ENCODE measurements around the gene MAPK8IP1. TPM values are rescaled to one million over a fixed set of nuclear protein-coding genes. Genes with fewer than 3 reads are reported as not detected.

Gene MAPK8IP1
- total RNA-seq, 1 experiment from 2014 or later = 12.7 TPM

- Histone ChIP-seq H3K4me3 (ENCODE audit: low read depth in 2 of 2, low read length in 2 of 2) (no peak overlapping the region), H3K27me3 (ENCODE audit: control insufficient read depth, insufficient read depth, low read length) (no peaks in the 10 kb centered on the region), H3K36me3 (ENCODE audit: control insufficient read depth, insufficient read depth, low read length) (peaks cover 4% of the 10 kb centered on the region; the same call in 1 of the 2 replicates), H3K4me1 (ENCODE audit: control insufficient read depth, insufficient read depth, low read length) (peaks cover 6% of the 10 kb centered on the region; the same call in 1 of the 2 replicates), H3K27ac (ENCODE audit: low read length) (no peak overlapping the region), H3K9me3 (ENCODE audit: control insufficient read depth, insufficient read depth, low read depth, low read length) (no peaks in the 10 kb centered on the region)
- intact Hi-C loops (cut with micrococcal nuclease; ENCODE audit: unreplicated experiment) (no loop called here), in situ Hi-C loops (cut with HindIII; ENCODE audit: low pct_unique_long_range_greater_than_20kb, low sequenced_read_pairs) (no loop called here)
- TF ChIP-seq CTCF (IDR thresholded peaks at IDR 0.05) = no peak
- no peak for TF ChIP-seq TCF7L2 (IDR thresholded peaks at IDR 0.05; ENCODE audit: low read depth, low read length)
- no peak for TF ChIP-seq SIN3A (IDR thresholded peaks at IDR 0.05; ENCODE audit: borderline replicate concordance, insufficient read depth, low read depth, low read length)
- ATAC-seq (no peak), DNase-seq (ENCODE audit: low read depth, low spot score) (no peak)
- ChIA-PET CTCF (no interaction called here), POLR2A (no interaction called here)
- no TSS peak for BruUV-seq (replicated peaks)
Measured at GRCh38 chr11:45853332-45854219, 31.9 kb upstream of the MAPK8IP1 start.

GRCh38 chr11:45855308-45855707 is 30.1 kb upstream of the MAPK8IP1 start:
- no TSS peak for BruUV-seq (replicated peaks)
- in situ Hi-C loops (cut with HindIII; ENCODE audit: low pct_unique_long_range_greater_than_20kb, low sequenced_read_pairs) = no loop called here
- no peaks in the 10 kb centered on the region for H3K9me3 ChIP-seq (ENCODE audit: control insufficient read depth, insufficient read depth, low read depth, low read length)
- H3K27ac ChIP-seq (ENCODE audit: low read length) = no peak overlapping the region
- intact Hi-C loops (cut with micrococcal nuclease; ENCODE audit: unreplicated experiment) = no loop called here
- ATAC-seq (no peak), DNase-seq (ENCODE audit: low read depth, low spot score) (no peak)
- CTCF ChIA-PET = interaction anchor here (0.7 kb wide), 1 partner anchor 151 kb away, joined by 3 read pairs; no protein-coding TSS in a partner anchor
- no peak for TF ChIP-seq CTCF (IDR thresholded peaks at IDR 0.05)
- no peak for TF ChIP-seq POLR2AphosphoS5 (IDR thresholded peaks at IDR 0.05; ENCODE audit: low read depth, low read length)
- no peak for TF ChIP-seq TCF7L2 (IDR thresholded peaks at IDR 0.05; ENCODE audit: low read depth, low read length)
- TF ChIP-seq REST (IDR thresholded peaks at IDR 0.05; ENCODE audit: insufficient read depth in 1 of 2, low read depth in 2 of 2, low read length in 1 of 2) = no peak
- TF ChIP-seq SIN3A (IDR thresholded peaks at IDR 0.05; ENCODE audit: borderline replicate concordance, insufficient read depth, low read depth, low read length) = no peak
- POLR2A ChIA-PET = no interaction called here
- peaks cover 4% of the 10 kb centered on the region; the same call in 1 of the 2 replicates for H3K36me3 ChIP-seq (ENCODE audit: control insufficient read depth, insufficient read depth, low read length)
- H3K4me3 ChIP-seq (ENCODE audit: low read depth in 2 of 2, low read length in 2 of 2) = no peak overlapping the region
- H3K27me3 ChIP-seq (ENCODE audit: control insufficient read depth, insufficient read depth, low read length) = no peaks in the 10 kb centered on the region
- H3K4me1 ChIP-seq (ENCODE audit: control insufficient read depth, insufficient read depth, low read length) = no peaks in the 10 kb centered on the region; the same call in 1 of the 2 replicates
